Measurements from ENCODE around the gene STIL.

DNA sequence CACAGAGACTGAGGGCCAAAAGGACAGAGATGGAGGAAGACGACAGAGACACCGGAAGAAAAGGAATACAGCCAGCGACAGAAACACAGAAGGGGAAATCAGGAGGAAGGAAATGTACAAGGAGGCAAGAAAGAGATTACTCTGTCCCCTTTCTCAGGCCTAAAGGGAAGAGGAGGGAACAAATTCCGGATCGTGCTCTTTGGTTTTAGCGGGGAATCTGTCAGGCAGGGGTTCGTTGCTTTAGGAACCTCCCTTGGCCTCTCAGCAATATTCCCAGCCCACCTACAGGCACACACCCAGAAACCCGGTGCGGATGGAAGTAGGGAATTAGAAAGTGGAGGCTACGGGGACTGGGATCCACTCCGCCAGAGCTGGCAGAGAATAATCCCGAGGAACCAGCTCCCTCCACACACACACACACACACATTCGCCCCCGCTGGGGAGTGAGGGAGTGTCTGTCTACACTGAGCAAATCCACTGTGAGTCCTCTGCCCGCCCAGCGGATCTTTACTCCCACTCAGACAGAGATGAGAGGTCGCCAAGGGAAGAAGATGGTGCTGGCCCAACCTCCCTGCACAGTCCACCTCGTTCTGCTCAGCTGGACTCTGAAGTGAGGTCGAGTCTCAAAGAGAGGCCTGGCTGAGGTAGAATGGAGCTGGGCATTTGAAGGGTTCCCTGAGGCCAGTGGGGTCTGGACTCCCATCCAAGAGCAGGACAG, 87.7 kb downstream of the STIL start:
- TF ChIP-seq, protein P1, sequence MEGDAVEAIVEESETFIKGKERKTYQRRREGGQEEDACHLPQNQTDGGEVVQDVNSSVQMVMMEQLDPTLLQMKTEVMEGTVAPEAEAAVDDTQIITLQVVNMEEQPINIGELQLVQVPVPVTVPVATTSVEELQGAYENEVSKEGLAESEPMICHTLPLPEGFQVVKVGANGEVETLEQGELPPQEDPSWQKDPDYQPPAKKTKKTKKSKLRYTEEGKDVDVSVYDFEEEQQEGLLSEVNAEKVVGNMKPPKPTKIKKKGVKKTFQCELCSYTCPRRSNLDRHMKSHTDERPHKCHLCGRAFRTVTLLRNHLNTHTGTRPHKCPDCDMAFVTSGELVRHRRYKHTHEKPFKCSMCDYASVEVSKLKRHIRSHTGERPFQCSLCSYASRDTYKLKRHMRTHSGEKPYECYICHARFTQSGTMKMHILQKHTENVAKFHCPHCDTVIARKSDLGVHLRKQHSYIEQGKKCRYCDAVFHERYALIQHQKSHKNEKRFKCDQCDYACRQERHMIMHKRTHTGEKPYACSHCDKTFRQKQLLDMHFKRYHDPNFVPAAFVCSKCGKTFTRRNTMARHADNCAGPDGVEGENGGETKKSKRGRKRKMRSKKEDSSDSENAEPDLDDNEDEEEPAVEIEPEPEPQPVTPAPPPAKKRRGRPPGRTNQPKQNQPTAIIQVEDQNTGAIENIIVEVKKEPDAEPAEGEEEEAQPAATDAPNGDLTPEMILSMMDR (IDR thresholded peaks at IDR 0.05; ENCODE audit: low read length), result no peak
- no peak for TF ChIP-seq EZH2 (IDR thresholded peaks at IDR 0.05; ENCODE audit: borderline replicate concordance, low read length)

Data from OCI-LY1 (cell line).